Omental fat pad (tissue), 4 donors: Measurements from ENCODE around the gene MEI1. TPM values are rescaled to one million over a fixed set of nuclear protein-coding genes. Genes with fewer than 3 reads are reported as not detected.
A peak's percentile ranks its signal among the peaks of the same experiment; 100 is the strongest.

Experiments used
- ATAC-seq: fragments of 150-250 bp; one replicate; pipeline ENCODE4 v1.9.1; 2016; ENCODE audit warnings: mild to moderate bottlenecking, moderate library complexity; ENCODE audit not compliant: low FRiP score
- DNase-seq: peaks from one replicate; pipeline ENCODE4 v3.0.0-alpha.2; 2019; ENCODE audit warnings: low spot score
- small RNA-seq: library from RNA; depleted of rRNA; stranded (forward); fragments of <200 nt; gene quantifications from one replicate; pipeline ENCODE3, GENCODE V24; 2016
- total RNA-seq, 4 donors: library from RNA; depleted of rRNA; stranded (reverse); fragments of >200 nt; gene quantifications; one replicate each; pipeline ENCODE4 v1.1.0, GENCODE V29; 2016
- TF ChIP-seq, protein P1 (sequence below), 3 donors: fragments of 450-650 bp; IDR thresholded peaks; one replicate each; pipeline ENCODE4 v1.5.1; 2016 to 2017; ENCODE audit warnings: antibody characterized with exemption in 3 of 3, mild to moderate bottlenecking in 3 of 3, moderate library complexity in 2 of 3

MEI1 gene
- total RNA-seq, 4 donors from 2014 or later, result 2.3 to 16.9 (median 2.6) TPM

DNA sequence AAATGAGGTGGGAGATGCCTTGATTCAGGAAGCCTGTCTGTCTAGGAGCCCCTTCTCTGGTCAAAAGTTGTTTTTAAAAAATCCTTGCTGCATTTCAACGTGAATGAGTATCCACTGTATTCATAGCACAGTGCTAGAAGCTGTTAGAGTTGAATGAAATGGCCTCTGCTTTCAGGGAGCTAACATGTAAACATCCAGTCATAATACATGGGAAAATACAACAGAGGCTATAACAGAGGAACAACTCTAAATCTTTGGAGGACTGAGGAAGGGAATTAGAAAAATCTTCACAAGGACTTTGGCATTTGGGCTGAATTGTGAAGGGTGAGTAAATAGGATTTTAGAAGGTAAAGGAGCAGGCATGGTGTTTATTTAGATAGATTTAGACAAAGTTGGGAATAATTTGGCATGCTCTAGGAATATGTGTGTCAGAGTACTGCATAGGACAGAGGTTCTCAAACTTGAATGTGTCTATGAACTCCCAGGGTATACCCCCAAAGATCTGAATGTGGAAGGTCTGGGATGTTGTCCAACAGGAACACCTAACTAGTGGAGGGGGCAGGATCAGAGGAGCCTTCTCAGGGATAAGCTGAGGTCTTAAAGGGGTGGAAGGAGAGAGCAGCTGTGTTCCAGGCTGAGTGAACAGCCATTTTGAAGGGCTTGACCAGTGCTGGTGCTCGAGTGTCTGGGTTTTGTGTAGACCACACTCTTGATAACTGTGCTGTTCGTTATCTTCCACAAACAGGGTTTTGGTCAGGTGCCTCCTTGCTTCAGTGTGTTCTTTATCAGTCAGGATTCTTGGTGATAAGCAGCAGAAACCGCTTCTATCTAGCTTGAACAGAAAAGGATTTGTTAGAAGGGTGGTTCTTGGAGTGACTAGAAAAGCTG lies 146.3 kb downstream of the MEI1 start:
- no peak for ATAC-seq
- TF ChIP-seq, protein P1, sequence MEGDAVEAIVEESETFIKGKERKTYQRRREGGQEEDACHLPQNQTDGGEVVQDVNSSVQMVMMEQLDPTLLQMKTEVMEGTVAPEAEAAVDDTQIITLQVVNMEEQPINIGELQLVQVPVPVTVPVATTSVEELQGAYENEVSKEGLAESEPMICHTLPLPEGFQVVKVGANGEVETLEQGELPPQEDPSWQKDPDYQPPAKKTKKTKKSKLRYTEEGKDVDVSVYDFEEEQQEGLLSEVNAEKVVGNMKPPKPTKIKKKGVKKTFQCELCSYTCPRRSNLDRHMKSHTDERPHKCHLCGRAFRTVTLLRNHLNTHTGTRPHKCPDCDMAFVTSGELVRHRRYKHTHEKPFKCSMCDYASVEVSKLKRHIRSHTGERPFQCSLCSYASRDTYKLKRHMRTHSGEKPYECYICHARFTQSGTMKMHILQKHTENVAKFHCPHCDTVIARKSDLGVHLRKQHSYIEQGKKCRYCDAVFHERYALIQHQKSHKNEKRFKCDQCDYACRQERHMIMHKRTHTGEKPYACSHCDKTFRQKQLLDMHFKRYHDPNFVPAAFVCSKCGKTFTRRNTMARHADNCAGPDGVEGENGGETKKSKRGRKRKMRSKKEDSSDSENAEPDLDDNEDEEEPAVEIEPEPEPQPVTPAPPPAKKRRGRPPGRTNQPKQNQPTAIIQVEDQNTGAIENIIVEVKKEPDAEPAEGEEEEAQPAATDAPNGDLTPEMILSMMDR (IDR thresholded peaks at IDR 0.05), result no peak
- no peak for DNase-seq

DNA sequence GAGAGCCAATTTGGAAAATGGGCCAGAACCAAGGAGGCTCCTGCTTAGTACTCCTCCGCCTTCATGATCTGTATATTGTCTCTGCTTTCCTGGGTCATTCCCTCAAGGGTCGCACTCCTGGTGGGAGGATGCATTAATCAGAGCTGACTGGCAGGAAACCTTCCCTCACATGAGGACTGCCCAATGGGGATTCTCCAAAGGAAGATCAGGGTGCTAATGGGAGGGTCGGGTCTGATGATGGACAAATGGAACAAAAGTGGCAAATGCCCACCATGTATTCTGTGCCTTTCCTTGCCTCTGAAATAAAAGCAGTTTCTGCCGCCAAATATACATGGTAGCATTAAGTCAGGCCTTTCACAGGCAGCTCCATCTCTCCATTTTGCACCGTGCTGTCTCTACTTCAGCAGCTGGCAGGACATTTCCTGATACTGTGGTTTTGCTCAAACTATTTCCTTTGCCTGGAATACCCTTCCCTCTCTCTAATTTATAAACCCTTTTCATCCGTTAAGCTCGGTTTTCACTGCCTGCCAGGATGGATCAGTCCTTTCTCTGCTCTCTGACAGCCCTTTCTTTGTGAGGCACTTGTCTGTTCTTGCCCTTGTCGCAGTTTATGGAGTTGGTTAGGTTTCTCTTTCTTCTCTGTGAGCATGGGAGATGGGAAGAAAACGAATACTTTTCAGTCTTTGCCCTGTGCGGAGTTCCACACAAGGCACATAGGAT lies 147.1 kb downstream of the MEI1 start:
- DNase-seq (no peak), ATAC-seq (no peak)
- TF ChIP-seq, protein P1 (IDR thresholded peaks at IDR 0.05), result no peak

DNA sequence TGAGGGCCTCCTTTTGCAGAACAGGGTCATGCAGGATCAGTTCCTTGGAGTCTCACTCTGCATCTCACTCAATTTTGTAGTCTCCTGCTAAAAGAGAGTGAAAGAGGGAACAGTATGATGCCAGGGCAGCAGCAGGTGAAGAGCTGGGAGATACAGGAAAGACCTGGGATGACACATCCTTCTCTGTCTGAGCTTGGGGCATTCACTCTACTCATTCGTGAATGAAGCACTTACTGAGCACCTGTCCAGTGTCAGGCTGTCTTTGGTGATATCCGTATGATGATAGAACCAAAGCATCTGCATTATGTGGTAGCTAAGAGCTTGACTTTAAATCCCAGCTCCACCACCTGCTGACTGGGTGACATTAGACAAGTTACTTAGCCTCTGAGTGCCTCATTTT lies 148.0 kb downstream of the MEI1 start:
- ATAC-seq, result no peak
- TF ChIP-seq, protein P1 (IDR thresholded peaks at IDR 0.05), result no peak
- DNase-seq, result no peak

DNA sequence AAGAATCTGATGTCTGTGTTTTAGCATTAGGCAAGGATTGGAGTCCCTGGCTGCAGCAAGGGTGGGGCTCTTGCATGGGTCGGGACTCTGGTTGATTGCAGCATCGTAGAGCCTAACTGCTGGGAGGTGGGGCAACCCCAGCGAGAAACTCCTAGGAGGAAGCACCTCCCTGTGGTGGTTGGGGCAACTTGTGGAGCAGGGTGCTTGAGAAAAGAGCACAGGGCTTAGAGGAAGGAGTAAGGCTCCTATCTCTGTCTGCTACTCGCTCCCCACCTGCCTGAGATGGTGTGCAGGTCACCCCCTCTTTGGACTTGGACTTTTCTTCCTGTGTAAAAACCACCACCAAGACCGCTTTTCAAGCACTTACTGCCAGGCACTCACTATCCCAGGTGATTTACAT lies 149.2 kb downstream of the MEI1 start:
- no peak for DNase-seq
- ATAC-seq, result peak; percentile 47
- TF ChIP-seq, protein P1 (IDR thresholded peaks at IDR 0.05), result no peak

Small RNA genes within 50 kb of the gene (small RNA-seq; reads per million reads assigned to genes)
- gene HMGN2P10, result not detected
- not detected for gene RF00019
- not detected for gene RNU6-476P
- gene RNU6ATAC22P, result not detected

Other genes with a start within 250 kb of the MEI1 start
- 10 to 100 TPM; 35.2 to 46.8 (median 42.3) TPM for gene PHF5A, start 230.8 kb upstream of the MEI1 start, total RNA-seq
- gene ACO2, start 230.4 kb upstream of the MEI1 start, total RNA-seq, result 100 to 1,000 TPM; 118 to 151 (median 131) TPM
- gene POLR3H, start 155.0 kb upstream of the MEI1 start, total RNA-seq, result 10 to 100 TPM; 17.0 to 37.7 (median 22.3) TPM
- 1 to 10 TPM in 3 of 4 donors, under 1 TPM in 1; 0.32 to 7.8 (median 4.9) TPM for gene CSDC2, start 138.5 kb upstream of the MEI1 start, total RNA-seq
- gene PMM1, start 109.7 kb upstream of the MEI1 start, total RNA-seq, result 100 to 1,000 TPM in 1 of 4 donors, 10 to 100 TPM in 3; 39.3 to 168 (median 73.1) TPM
- 10 to 100 TPM; 16.0 to 22.1 (median 19.5) TPM for gene DESI1, start 78.5 kb upstream of the MEI1 start, total RNA-seq
- gene XRCC6, start 78.2 kb upstream of the MEI1 start, total RNA-seq, result 100 to 1,000 TPM; 168 to 191 (median 181) TPM
- gene SNU13, start 10.6 kb upstream of the MEI1 start, total RNA-seq, result 100 to 1,000 TPM in 3 of 4 donors, 10 to 100 TPM in 1; 99.0 to 169 (median 126) TPM
- 1 to 10 TPM; 1.6 to 3.5 (median 3.4) TPM for gene CCDC134, start 101.2 kb downstream of the MEI1 start, total RNA-seq
- 10 to 100 TPM; 26.3 to 63.5 (median 33.8) TPM for gene SREBF2, start 133.6 kb downstream of the MEI1 start, total RNA-seq
- gene SHISA8, start 215.6 kb downstream of the MEI1 start, total RNA-seq, result not detected
- under 1 TPM; 0.16 to 0.84 (median 0.22) TPM for gene TNFRSF13C, start 227.3 kb downstream of the MEI1 start, total RNA-seq
- gene CENPM, start 247.6 kb downstream of the MEI1 start, total RNA-seq, result 1 to 10 TPM in 1 of 4 donors, under 1 TPM in 1, not detected in 2; 0.84 to 5.4 TPM